ENCODE data around the gene MARCHF4. TPM values are rescaled to one million over a fixed set of nuclear protein-coding genes. Genes with fewer than 3 reads are reported as not detected.
A peak's percentile ranks its signal among the peaks of the same experiment; 100 is the strongest.

Gene MARCHF4
- total RNA-seq, 1 donor from 2014 or later = not detected

DNA sequence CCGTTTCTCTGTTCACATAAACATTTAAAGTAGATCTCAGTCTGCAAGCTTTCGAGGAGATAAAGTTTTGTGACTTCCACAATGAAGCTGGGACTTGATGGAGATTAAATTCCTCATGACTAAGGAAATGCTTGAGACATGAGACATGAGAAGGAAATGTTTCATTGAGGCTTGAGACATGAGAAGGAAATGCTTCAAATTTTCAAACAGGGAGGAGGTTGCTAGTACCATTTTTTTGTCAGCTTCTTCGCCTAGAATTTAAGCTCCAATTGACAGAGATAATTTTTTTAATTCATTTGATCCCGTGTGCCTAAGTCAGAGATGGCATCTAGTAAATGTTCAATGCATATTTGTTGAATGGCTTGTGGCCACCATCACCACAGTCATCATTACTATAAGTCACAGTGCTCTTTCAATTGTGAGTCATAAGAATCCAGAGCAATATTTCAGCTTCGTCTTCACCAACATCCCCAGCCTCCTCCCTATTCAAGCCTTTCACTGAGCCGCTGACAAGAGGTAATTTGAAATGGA lies 543 bp upstream of the MARCHF4 start:
- no peaks in the 10 kb centered on the region for H3K27me3 ChIP-seq (ENCODE audit: control insufficient read depth, insufficient read depth, low read length)
- DNase-seq (ENCODE audit: low read depth) = peak; percentile 83
- no peak overlapping the region for H3K4me3 ChIP-seq (ENCODE audit: low read depth, low read length)
- TF ChIP-seq CTCF (IDR thresholded peaks at IDR 0.05; ENCODE audit: insufficient read depth, low read length, severe bottlenecking) = no peak
- FAIRE-seq = no peak
- H3K36me3 ChIP-seq (ENCODE audit: control insufficient read depth, insufficient read depth, low read length) = no peaks in the 10 kb centered on the region

GRCh38 chr2:216370961-216371712 lies 1.1 kb downstream of the MARCHF4 start:
- Histone ChIP-seq H3K36me3 (ENCODE audit: control insufficient read depth, insufficient read depth, low read length) (no peaks in the 10 kb centered on the region), H3K4me3 (ENCODE audit: low read depth, low read length) (peak overlapping the region; percentile 32), H3K27me3 (ENCODE audit: control insufficient read depth, insufficient read depth, low read length) (no peaks in the 10 kb centered on the region)
- FAIRE-seq (no peak), DNase-seq (ENCODE audit: low read depth) (no peak)
- no peak for TF ChIP-seq CTCF (IDR thresholded peaks at IDR 0.05; ENCODE audit: insufficient read depth, low read length, severe bottlenecking)

DNA sequence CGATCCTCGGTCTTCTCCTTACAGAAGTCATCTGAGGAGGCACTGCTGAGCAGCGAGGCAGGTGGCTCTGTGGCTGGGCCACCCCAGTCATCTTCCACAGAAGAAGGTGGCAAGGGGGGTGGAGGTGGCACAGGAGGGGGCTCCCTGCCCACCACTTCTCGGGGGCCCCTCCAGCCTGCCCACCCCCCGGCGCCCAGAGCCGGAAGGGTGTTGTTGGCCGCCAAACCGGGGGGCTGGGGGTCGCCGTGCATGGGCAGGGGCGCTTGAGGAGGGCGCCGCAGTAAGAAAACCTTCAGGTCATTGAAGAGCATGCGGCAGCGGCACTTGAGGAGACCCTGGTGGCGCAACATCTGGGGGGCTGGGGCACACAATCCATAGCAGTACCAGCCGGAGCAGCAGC lies 2.5 kb downstream of the MARCHF4 start:
- Histone ChIP-seq H3K4me3 (ENCODE audit: low read depth, low read length) (no peak overlapping the region), H3K27me3 (ENCODE audit: control insufficient read depth, insufficient read depth, low read length) (no peaks in the 10 kb centered on the region), H3K36me3 (ENCODE audit: control insufficient read depth, insufficient read depth, low read length) (no peaks in the 10 kb centered on the region)
- no peak for TF ChIP-seq CTCF (IDR thresholded peaks at IDR 0.05; ENCODE audit: insufficient read depth, low read length, severe bottlenecking)
- FAIRE-seq (no peak), DNase-seq (ENCODE audit: low read depth) (no peak)

DNA sequence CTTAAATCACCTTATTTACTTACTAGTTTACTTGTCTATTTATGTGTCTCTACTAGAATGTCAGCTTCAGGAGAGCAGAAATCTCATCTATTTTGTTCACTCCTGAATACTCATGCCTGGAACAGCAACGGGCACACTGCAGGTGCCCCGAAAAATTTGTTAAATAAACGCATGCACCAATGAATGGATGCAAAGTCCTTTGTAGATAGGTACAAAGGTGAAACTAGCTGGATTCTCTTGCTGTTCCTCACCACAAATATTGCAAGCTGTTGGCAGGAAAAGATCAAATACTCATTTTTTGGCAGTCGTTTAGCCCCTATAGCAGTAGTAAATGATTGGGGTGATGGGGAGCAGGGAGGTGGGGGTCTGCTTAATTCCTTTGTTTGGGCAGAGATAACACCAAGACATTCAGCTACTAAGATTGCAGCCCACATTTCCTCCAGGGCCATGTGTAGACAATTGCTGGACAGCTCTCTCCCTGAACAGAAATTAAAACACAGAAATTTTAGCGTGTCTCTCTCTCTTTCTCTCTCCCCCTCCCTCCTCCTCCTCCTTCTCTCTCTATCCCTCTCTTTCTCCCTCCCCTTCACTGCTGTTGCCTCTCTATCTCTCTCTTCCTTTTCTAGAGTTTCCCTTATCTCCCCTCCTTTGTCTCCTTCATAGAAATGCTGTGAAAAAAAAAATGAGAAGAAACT lies 5.4 kb downstream of the MARCHF4 start:
- Histone ChIP-seq H3K27me3 (ENCODE audit: control insufficient read depth, insufficient read depth, low read length) (no peaks in the 10 kb centered on the region), H3K36me3 (ENCODE audit: control insufficient read depth, insufficient read depth, low read length) (no peaks in the 10 kb centered on the region), H3K4me3 (ENCODE audit: low read depth, low read length) (no peak overlapping the region)
- FAIRE-seq = no peak
- no peak for DNase-seq (ENCODE audit: low read depth)
- TF ChIP-seq CTCF (IDR thresholded peaks at IDR 0.05; ENCODE audit: insufficient read depth, low read length, severe bottlenecking) = no peak

- TF ChIP-seq CTCF (IDR thresholded peaks at IDR 0.05; ENCODE audit: insufficient read depth, low read length, severe bottlenecking) = no peak
- H3K27me3 ChIP-seq (ENCODE audit: control insufficient read depth, insufficient read depth, low read length) = no peaks in the 10 kb centered on the region
- FAIRE-seq = no peak
- no peak for DNase-seq (ENCODE audit: low read depth)
- H3K36me3 ChIP-seq (ENCODE audit: control insufficient read depth, insufficient read depth, low read length) = no peaks in the 10 kb centered on the region
- H3K4me3 ChIP-seq (ENCODE audit: low read depth, low read length) = no peak overlapping the region
Observed at GRCh38 chr2:216365518-216365917, 6.8 kb downstream of the MARCHF4 start.

Data from bronchial epithelial cell (primary cell).